Gastrocnemius medialis (tissue), 4 donors: ENCODE data around the gene RAB15. TPM values are rescaled to one million over a fixed set of nuclear protein-coding genes. Genes with fewer than 3 reads are reported as not detected.

Experiments
- ATAC-seq, 2 donors: fragments of 150-250 bp; one replicate each; pipeline ENCODE4 v1.9.1; 2016
- DNase-seq, 2 donors: peaks; one replicate each; pipeline ENCODE4 v3.0.0-alpha.2; 2019
- H3K27ac ChIP-seq, 4 donors: fragments of 200-600 bp; sonication (generic); 1 replicate in 1 of 4; 2 replicates in 3 of 4; pipeline ENCODE4 v1.5.1; 2016 to 2018; ENCODE audit warnings: mild to moderate bottlenecking in 2 of 4, moderate library complexity in 1 of 4
- H3K27me3 ChIP-seq, 3 donors: fragments of 200-600 bp; sonication (generic) in 2 of 3; 1 replicate in 1 of 3; 2 replicates in 2 of 3; pipeline versions ENCODE4 v1.5.1 to v1.6.0; 2016 to 2019; ENCODE audit warnings: mild to moderate bottlenecking in 1 of 3, moderate library complexity in 1 of 3
- H3K36me3 ChIP-seq, 2 donors: fragments of 200-600 bp; sonication (generic) in 1 of 2; one replicate each; pipeline ENCODE4 v1.5.1; 2017 to 2018
- H3K4me1 ChIP-seq, 2 donors: fragments of 200-600 bp; sonication (generic) in 1 of 2; one replicate each; pipeline ENCODE4 v1.5.1; 2016 to 2017; ENCODE audit warnings: mild to moderate bottlenecking in 2 of 2
- H3K4me3 ChIP-seq, 4 donors: fragments of 200-600 bp; sonication (generic) in 3 of 4; 1 replicate in 1 of 4; 2 replicates in 3 of 4; pipeline ENCODE4 v1.5.1; 2016 to 2019; ENCODE audit warnings: mild to moderate bottlenecking in 2 of 4
- H3K9me3 ChIP-seq, 3 donors: fragments of 200-600 bp; sonication (generic) in 2 of 3; 1 replicate in 1 of 3; 2 replicates in 2 of 3; pipeline ENCODE4 v1.5.1; 2016 to 2019
- POLR2A ChIP-seq, 2 donors: fragments of 450-650 bp; IDR thresholded peaks; one replicate each; pipeline ENCODE4 v1.6.1; 2017; ENCODE audit warnings: antibody characterized with exemption in 2 of 2, mild to moderate bottlenecking in 2 of 2, moderate library complexity in 2 of 2
- in situ Hi-C, 4 donors: fragments of 200-750 bp; cut with MboI; loops; one replicate each; pipeline versions ENCODE4 v1.15.0 to v1.8.0; 2017; ENCODE audit warnings: low sequenced_read_pairs in 4 of 4
- intact Hi-C: fragments of 100-400 bp; cut with DNase I; formaldehyde crosslinking; loops from one replicate; pipeline ENCODE4 v1.15.1; 2023; ENCODE audit warnings: low total_unique reads
- total RNA-seq, 4 donors: library from RNA; depleted of rRNA; stranded (reverse); fragments of >200 nt; gene quantifications; one replicate each; pipeline versions ENCODE4 v1.1.0 to v1.2.3, GENCODE V29; 2016
- TF ChIP-seq, protein P1 (sequence below), 5 experiments: fragments of 450-650 bp in 3 of 5; fragments of 200-600 bp in 2 of 5; sonication (generic) in 2 of 5; IDR thresholded peaks in 4 of 5; conservative IDR thresholded peaks in 1 of 5; 1 replicate in 4 of 5; 2 replicates in 1 of 5; pipeline ENCODE4 v1.5.1; 2016 to 2019; ENCODE audit warnings: antibody characterized with exemption in 5 of 5, mild to moderate bottlenecking in 3 of 5, moderate library complexity in 3 of 5

RAB15 gene
- total RNA-seq, 4 donors from 2014 or later: 0.51 to 7.3 (median 2.0) TPM

DNA sequence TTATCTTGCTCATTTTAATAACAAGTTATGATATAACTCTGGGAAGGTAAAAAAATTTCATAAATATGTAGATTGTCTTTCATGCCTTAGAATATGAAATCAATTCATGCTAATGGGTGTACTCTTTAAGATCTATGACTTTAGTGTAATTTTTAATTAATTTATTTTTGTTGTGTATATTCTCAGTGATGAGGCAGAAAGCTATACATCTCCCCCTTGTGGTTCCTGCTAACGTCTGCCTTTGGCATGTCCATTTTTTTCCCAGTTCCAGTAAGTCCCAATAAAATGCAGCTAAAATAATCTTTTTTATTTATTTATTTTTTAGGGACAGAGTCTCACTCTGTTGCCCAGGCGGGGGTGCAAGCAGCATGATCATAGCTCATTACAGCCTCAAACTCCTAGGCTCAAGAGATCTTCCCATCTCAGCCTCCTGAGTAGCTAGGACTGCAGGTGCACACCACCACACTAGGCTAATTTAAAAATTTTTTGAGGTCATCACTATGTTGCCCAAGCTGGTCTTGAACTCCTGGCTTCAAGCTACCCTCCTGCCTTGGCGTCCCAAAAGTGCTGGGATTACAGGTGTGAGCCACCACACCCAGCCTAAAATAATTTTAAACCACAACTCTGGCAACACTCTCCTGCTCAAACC lies 61.2 kb downstream of the RAB15 start:
- ATAC-seq (no peak), DNase-seq (no peak)
- Histone ChIP-seq H3K27ac (no peak overlapping the region), H3K9me3 (no peaks in the 10 kb centered on the region), H3K4me1 (peaks cover 12 to 14% of the 10 kb centered on the region in 2 donors), H3K27me3 (no peaks in the 10 kb centered on the region), H3K4me3 (no peak overlapping the region), H3K36me3 (no peaks in the 10 kb centered on the region)
- in situ Hi-C loops: loop anchor here in 1 of 4 donors (10.0 kb wide), 1 partner anchor 74 kb away; the partner anchor contains the start of gene FNTB
- intact Hi-C loops: loop anchor here (5.0 to 10.0 kb wide), 2 partner anchors 406 to 501 kb away; partner anchors contain the start of genes FUT8, ZBTB1 and ZBTB25
- TF ChIP-seq POLR2A (IDR thresholded peaks at IDR 0.05): no peak
- TF ChIP-seq, protein P1, sequence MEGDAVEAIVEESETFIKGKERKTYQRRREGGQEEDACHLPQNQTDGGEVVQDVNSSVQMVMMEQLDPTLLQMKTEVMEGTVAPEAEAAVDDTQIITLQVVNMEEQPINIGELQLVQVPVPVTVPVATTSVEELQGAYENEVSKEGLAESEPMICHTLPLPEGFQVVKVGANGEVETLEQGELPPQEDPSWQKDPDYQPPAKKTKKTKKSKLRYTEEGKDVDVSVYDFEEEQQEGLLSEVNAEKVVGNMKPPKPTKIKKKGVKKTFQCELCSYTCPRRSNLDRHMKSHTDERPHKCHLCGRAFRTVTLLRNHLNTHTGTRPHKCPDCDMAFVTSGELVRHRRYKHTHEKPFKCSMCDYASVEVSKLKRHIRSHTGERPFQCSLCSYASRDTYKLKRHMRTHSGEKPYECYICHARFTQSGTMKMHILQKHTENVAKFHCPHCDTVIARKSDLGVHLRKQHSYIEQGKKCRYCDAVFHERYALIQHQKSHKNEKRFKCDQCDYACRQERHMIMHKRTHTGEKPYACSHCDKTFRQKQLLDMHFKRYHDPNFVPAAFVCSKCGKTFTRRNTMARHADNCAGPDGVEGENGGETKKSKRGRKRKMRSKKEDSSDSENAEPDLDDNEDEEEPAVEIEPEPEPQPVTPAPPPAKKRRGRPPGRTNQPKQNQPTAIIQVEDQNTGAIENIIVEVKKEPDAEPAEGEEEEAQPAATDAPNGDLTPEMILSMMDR (IDR thresholded peaks at IDR 0.05 in 4 of 5, conservative IDR thresholded peaks at IDR 0.05 in 1 of 5): peak in 2 of 5 experiments; percentile 28 to 49

DNA sequence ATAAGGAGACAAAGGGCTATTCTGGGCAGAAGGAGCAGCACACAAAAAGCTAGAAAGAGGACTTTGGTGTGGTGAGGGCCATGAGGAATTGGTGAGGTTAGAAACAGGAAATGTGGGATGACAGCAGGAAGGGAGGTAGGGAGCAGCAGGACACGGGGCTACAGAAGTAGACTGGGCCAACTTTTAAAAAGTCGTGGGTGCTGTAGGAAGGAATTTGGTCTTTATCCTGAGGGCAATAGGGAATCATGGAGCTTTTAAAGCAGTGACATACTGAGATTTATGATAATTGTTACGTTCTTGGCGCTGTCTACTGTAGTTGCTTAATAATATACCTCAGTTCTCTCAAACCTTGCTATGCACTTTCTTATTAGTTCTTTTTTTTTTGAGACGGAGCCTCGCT lies 66.1 kb downstream of the RAB15 start:
- intact Hi-C loops: no loop called here
- no peaks in the 10 kb centered on the region for H3K27me3 ChIP-seq
- DNase-seq: no peak
- H3K4me1 ChIP-seq: no peaks in the 10 kb centered on the region
- no peaks in the 10 kb centered on the region for H3K9me3 ChIP-seq
- H3K36me3 ChIP-seq: no peaks in the 10 kb centered on the region
- ATAC-seq: no peak
- TF ChIP-seq, protein P1 (IDR thresholded peaks at IDR 0.05 in 4 of 5, conservative IDR thresholded peaks at IDR 0.05 in 1 of 5): no peak
- TF ChIP-seq POLR2A (IDR thresholded peaks at IDR 0.05): no peak
- H3K4me3 ChIP-seq: no peak overlapping the region
- no peak overlapping the region for H3K27ac ChIP-seq
- in situ Hi-C loops: no loop called here

DNA sequence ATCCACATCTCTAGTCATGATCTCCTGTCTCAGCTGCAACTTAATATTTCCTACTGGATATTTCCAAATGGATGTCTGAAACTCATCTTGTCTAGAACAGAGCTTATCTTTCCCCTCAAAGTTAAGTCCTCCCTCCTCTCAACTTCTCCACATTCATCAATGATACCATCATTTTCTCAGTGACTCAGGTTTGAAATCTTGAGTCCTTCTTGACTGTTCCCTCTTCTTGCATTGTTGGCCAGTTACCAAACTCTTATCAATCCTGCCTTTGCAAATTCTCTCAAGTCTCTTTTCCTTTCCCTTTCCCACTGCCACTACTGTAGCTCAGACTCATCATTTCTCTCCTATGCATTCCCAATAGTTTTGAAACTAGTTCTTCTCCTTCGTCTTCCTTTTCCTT lies 72.2 kb downstream of the RAB15 start:
- intact Hi-C loops (no loop called here), in situ Hi-C loops (loop anchor here in 1 of 4 donors (10.0 kb wide), 1 partner anchor 225 kb away; no protein-coding TSS in a partner anchor)
- Histone ChIP-seq H3K4me3 (no peak overlapping the region), H3K36me3 (no peaks in the 10 kb centered on the region), H3K4me1 (no peaks in the 10 kb centered on the region), H3K9me3 (no peaks in the 10 kb centered on the region), H3K27ac (no peak overlapping the region), H3K27me3 (no peaks in the 10 kb centered on the region)
- no peak for TF ChIP-seq POLR2A (IDR thresholded peaks at IDR 0.05)
- TF ChIP-seq, protein P1 (IDR thresholded peaks at IDR 0.05 in 4 of 5, conservative IDR thresholded peaks at IDR 0.05 in 1 of 5): no peak
- ATAC-seq: no peak
- no peak for DNase-seq

Other genes with a start within 250 kb of the RAB15 start
- gene SPTB, start 92.4 kb downstream of the RAB15 start, total RNA-seq: 100 to 1,000 TPM; 123 to 554 (median 266) TPM
- 100 to 1,000 TPM in 1 of 4 donors, 10 to 100 TPM in 3; 47.9 to 108 (median 79.6) TPM for gene CHURC1, start 57.9 kb downstream of the RAB15 start, total RNA-seq
- 1 to 10 TPM in 1 of 4 donors, under 1 TPM in 2, not detected in 1; 0.49 to 1.4 (median 0.61) TPM for gene GPX2, start 29.6 kb downstream of the RAB15 start, total RNA-seq
- gene FNTB, start 14.6 kb upstream of the RAB15 start, total RNA-seq: 10 to 100 TPM in 3 of 4 donors, 1 to 10 TPM in 1; 6.1 to 40.6 (median 18.0) TPM
- 10 to 100 TPM; 27.5 to 50.0 (median 37.2) TPM for gene MAX, start 130.2 kb upstream of the RAB15 start, total RNA-seq